ENCODE results near the gene NDUFAF8.

DNA sequence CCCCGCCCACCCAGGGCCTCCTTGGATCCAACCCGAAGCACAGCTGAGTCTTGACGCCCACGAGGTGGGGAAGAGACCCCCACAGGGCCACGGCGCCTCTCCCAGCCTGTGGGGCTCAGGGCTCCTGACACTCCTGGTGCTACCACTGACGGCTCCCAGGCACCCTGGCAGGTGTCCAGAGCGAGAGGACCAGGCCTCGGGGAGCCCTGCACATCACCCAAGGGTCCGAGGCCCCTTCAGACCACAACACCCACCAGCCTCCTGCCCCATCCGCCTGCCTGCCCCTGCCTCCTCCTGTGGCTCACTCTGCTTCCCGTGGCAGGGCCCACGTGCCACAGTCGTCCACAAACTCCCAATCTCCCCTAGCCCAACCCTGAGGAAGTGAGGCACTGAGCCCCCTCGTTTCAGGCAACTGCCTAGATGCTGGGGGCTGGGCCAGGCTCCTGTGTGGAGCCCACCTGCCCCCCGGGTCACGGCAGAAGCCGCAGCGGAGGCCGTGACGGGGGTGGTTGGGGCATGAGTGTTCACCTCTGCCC lies 44.8 kb upstream of the NDUFAF8 start:
- TF ChIP-seq, protein P1, sequence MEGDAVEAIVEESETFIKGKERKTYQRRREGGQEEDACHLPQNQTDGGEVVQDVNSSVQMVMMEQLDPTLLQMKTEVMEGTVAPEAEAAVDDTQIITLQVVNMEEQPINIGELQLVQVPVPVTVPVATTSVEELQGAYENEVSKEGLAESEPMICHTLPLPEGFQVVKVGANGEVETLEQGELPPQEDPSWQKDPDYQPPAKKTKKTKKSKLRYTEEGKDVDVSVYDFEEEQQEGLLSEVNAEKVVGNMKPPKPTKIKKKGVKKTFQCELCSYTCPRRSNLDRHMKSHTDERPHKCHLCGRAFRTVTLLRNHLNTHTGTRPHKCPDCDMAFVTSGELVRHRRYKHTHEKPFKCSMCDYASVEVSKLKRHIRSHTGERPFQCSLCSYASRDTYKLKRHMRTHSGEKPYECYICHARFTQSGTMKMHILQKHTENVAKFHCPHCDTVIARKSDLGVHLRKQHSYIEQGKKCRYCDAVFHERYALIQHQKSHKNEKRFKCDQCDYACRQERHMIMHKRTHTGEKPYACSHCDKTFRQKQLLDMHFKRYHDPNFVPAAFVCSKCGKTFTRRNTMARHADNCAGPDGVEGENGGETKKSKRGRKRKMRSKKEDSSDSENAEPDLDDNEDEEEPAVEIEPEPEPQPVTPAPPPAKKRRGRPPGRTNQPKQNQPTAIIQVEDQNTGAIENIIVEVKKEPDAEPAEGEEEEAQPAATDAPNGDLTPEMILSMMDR (IDR thresholded peaks at IDR 0.05) = no peak
- no peak for TF ChIP-seq POLR2A (IDR thresholded peaks at IDR 0.05)
- no peak for TF ChIP-seq POLR2AphosphoS5 (IDR thresholded peaks at IDR 0.05)
- TF ChIP-seq EP300 (IDR thresholded peaks at IDR 0.05; ENCODE audit: low read depth) = no peak

Measured in transverse colon (tissue), 4 donors.